RWPE2 (cell line): Measurements from ENCODE around the gene ADCY1.

Experiments
- ATAC-seq: fragments of 200-7000 bp; cut with Tn5 transposase; 3 replicates; pipeline ENCODE4 v1.9.1; 2021; ENCODE audit warnings: low read depth
- DNase-seq: peaks from one replicate; pipeline ENCODE4 v3.0.0-alpha.2; 2020; ENCODE audit warnings: low spot score
- H3K27ac ChIP-seq: fragments of 450-650 bp; 2 replicates; pipeline ENCODE4 v1.5.1; 2017; ENCODE audit warnings: mild to moderate bottlenecking; ENCODE audit not compliant: poor library complexity, severe bottlenecking
- H3K27me3 ChIP-seq: fragments of 250-450 bp; sonication (Bioruptor Pico); 2 replicates; pipeline ENCODE4 v1.5.1; 2021; ENCODE audit warnings: mild to moderate bottlenecking, moderate library complexity; ENCODE audit not compliant: insufficient read depth, poor library complexity, severe bottlenecking
- H3K36me3 ChIP-seq: fragments of 250-450 bp; sonication (Bioruptor Pico); 2 replicates; pipeline ENCODE4 v1.5.1; 2020; ENCODE audit warnings: low read depth, mild to moderate bottlenecking, moderate library complexity
- H3K4me1 ChIP-seq: fragments of 250-450 bp; sonication (Bioruptor Pico); 2 replicates; pipeline ENCODE4 v1.5.1; 2021; ENCODE audit warnings: mild to moderate bottlenecking, moderate library complexity; ENCODE audit not compliant: insufficient read depth, poor library complexity, severe bottlenecking
- H3K4me3 ChIP-seq: fragments of 250-450 bp; sonication (Bioruptor Pico); 2 replicates; pipeline ENCODE4 v1.5.1; 2021; ENCODE audit warnings: mild to moderate bottlenecking, moderate library complexity; ENCODE audit not compliant: severe bottlenecking
- H3K9me3 ChIP-seq: fragments of 250-450 bp; sonication (Bioruptor Pico); 2 replicates; pipeline ENCODE4 v1.5.1; 2021; ENCODE audit warnings: mild to moderate bottlenecking, moderate library complexity; ENCODE audit not compliant: severe bottlenecking
- CTCF ChIP-seq: fragments of 450-650 bp; IDR thresholded peaks from one replicate; pipeline ENCODE4 v1.5.1; 2017; ENCODE audit warnings: mild to moderate bottlenecking, moderate library complexity; ENCODE audit not compliant: poor library complexity, severe bottlenecking

Gene ADCY1

GRCh38 chr7:45711161-45711490 is 137.0 kb downstream of the ADCY1 start:
- DNase-seq: no peak
- H3K4me3 ChIP-seq: no peak overlapping the region
- no peaks in the 10 kb centered on the region for H3K9me3 ChIP-seq
- H3K36me3 ChIP-seq: no peaks in the 10 kb centered on the region
- H3K4me1 ChIP-seq: no peaks in the 10 kb centered on the region
- peaks cover 5% of the 10 kb centered on the region for H3K27me3 ChIP-seq
- no peak for TF ChIP-seq CTCF
- no peak overlapping the region for H3K27ac ChIP-seq
- ATAC-seq: no peak

- Histone ChIP-seq H3K36me3 (no peaks in the 10 kb centered on the region), H3K9me3 (no peaks in the 10 kb centered on the region), H3K4me3 (no peak overlapping the region), H3K27ac (no peak overlapping the region), H3K4me1 (no peaks in the 10 kb centered on the region), H3K27me3 (no peaks in the 10 kb centered on the region)
- ATAC-seq: no peak
- DNase-seq: no peak
- no peak for TF ChIP-seq CTCF
Measured at GRCh38 chr7:45712057-45712689, 138.0 kb downstream of the ADCY1 start.

GRCh38 chr7:45712872-45713668 is 138.9 kb downstream of the ADCY1 start:
- H3K27me3 ChIP-seq: no peaks in the 10 kb centered on the region
- ATAC-seq (no peak), DNase-seq (no peak)
- H3K4me3 ChIP-seq: no peak overlapping the region
- TF ChIP-seq CTCF: no peak
- H3K36me3 ChIP-seq: no peaks in the 10 kb centered on the region
- no peaks in the 10 kb centered on the region for H3K4me1 ChIP-seq
- H3K27ac ChIP-seq: no peak overlapping the region
- H3K9me3 ChIP-seq: no peaks in the 10 kb centered on the region

- H3K36me3 ChIP-seq: no peaks in the 10 kb centered on the region
- H3K4me1 ChIP-seq: no peaks in the 10 kb centered on the region
- ATAC-seq (no peak), DNase-seq (no peak)
- no peaks in the 10 kb centered on the region for H3K27me3 ChIP-seq
- no peak overlapping the region for H3K27ac ChIP-seq
- TF ChIP-seq CTCF: no peak
- H3K9me3 ChIP-seq: no peaks in the 10 kb centered on the region
- H3K4me3 ChIP-seq: no peak overlapping the region
Measured at GRCh38 chr7:45713669-45714520, 139.7 kb downstream of the ADCY1 start.
